SK-N-SH (cell line): ENCODE results near the gene ANLN. TPM values are rescaled to one million over a fixed set of nuclear protein-coding genes. Genes with fewer than 3 reads are reported as not detected.

Experiments used
- CTCF ChIA-PET: fragments of 300-600, 350-600 bp; formaldehyde crosslinking; extraction: SDS; loops from one replicate; lab custom pipeline; 2021; lab: Yijun Ruan, JAX
- POLR2A ChIA-PET: fragments of 350-600 bp; sonication (Branson Sonifier 250); formaldehyde crosslinking; extraction: SDS; loops from one replicate; lab custom pipeline; 2020; ENCODE audit warnings: antibody characterized with exemption, inconsistent platforms; lab: Yijun Ruan, JAX
- DNase-seq: peaks from one replicate; pipeline ENCODE4 v3.0.0; 2012
- H2AFZ ChIP-seq: fragments of 200-600 bp; sonication (generic); 2 replicates; pipeline ENCODE4 v1.8.1; 2016; ENCODE audit warnings: antibody characterized with exemption, mild to moderate bottlenecking, low read depth
- H3F3A ChIP-seq: fragments of 200-600 bp; sonication (generic); replicated peaks from 2 replicates; pipeline ENCODE3; 2016; ENCODE audit warnings: antibody characterized with exemption, mild to moderate bottlenecking; ENCODE audit not compliant: insufficient read depth
- H3K27ac ChIP-seq, 2 experiments: fragments of 200-500 bp in 1 of 2; fragments of 200-600 bp in 1 of 2; sonication (Bioruptor generic) in 1 of 2; sonication (generic), shearing (Covaris generic) in 1 of 2; 2 replicates each; pipeline versions ENCODE4 v1.5.1 to v1.6.1; 2014 to 2016; ENCODE audit warnings: low read depth in 2 of 2, inconsistent platforms in 1 of 2, low read length in 1 of 2, mild to moderate bottlenecking in 1 of 2, mixed read lengths in 1 of 2
- H3K27me3 ChIP-seq: fragments of 200-600 bp; sonication (generic), shearing (Covaris generic); 2 replicates; pipeline ENCODE4 v1.6.1; 2016; ENCODE audit warnings: mixed run types; ENCODE audit not compliant: insufficient read depth
- H3K36me3 ChIP-seq, 2 experiments: fragments of 200-500 bp in 1 of 2; fragments of 200-600 bp in 1 of 2; sonication (Bioruptor generic) in 1 of 2; sonication (generic) in 1 of 2; replicated peaks in 1 of 2; 2 replicates each; pipeline versions ENCODE3 to v1.5.1; 2014 to 2016; ENCODE audit warnings: low read length in 1 of 2, mild to moderate bottlenecking in 1 of 2; ENCODE audit not compliant: insufficient read depth in 2 of 2, control insufficient read depth in 1 of 2
- H3K4me1 ChIP-seq, 2 experiments: fragments of 200-500 bp in 1 of 2; fragments of 200-600 bp in 1 of 2; sonication (Bioruptor generic) in 1 of 2; sonication (generic), shearing (Covaris generic) in 1 of 2; 2 replicates each; pipeline versions ENCODE4 v1.5.1 to v1.6.1; 2014 to 2016; ENCODE audit warnings: low read depth in 1 of 2, low read length in 1 of 2, mixed run types in 1 of 2; ENCODE audit not compliant: insufficient read depth in 2 of 2, control insufficient read depth in 1 of 2
- H3K4me2 ChIP-seq: fragments of 200-600 bp; sonication (generic), shearing (Covaris generic); 2 replicates; pipeline ENCODE4 v1.6.1; 2017; ENCODE audit warnings: mixed run types
- H3K4me3 ChIP-seq, 2 experiments: fragments of 200-500 bp in 1 of 2; fragments of 200-600 bp in 1 of 2; sonication (Bioruptor generic) in 1 of 2; sonication (generic), shearing (Covaris generic) in 1 of 2; 2 replicates each; pipeline versions ENCODE4 v1.5.1 to v1.8.1; 2014 to 2016; ENCODE audit warnings: low read depth in 2 of 2, inconsistent platforms in 1 of 2, low read length in 1 of 2, mild to moderate bottlenecking in 1 of 2, mixed read lengths in 1 of 2, moderate library complexity in 1 of 2
- H3K79me2 ChIP-seq: fragments of 200-600 bp; sonication (generic); 2 replicates; pipeline ENCODE4 v1.8.1; 2017; ENCODE audit warnings: mild to moderate bottlenecking; ENCODE audit not compliant: insufficient read depth
- H3K9ac ChIP-seq: fragments of 200-600 bp; sonication (generic); 2 replicates; pipeline ENCODE4 v1.6.1; 2017; ENCODE audit warnings: mixed run types
- H3K9me2 ChIP-seq: fragments of 200-600 bp; sonication (generic); 2 replicates; pipeline ENCODE4 v1.6.1; 2017; ENCODE audit warnings: mixed run types
- H3K9me3 ChIP-seq: fragments of 200-600 bp; sonication (generic); 2 replicates; pipeline ENCODE4 v1.6.1; 2017; ENCODE audit warnings: mixed run types, mild to moderate bottlenecking, moderate library complexity
- H4K20me1 ChIP-seq: fragments of 200-600 bp; sonication (generic); 2 replicates; pipeline ENCODE4 v1.6.1; 2017; ENCODE audit warnings: mild to moderate bottlenecking, mixed run types; ENCODE audit not compliant: insufficient read depth
- EZH2phosphoT487 ChIP-seq: fragments of 200-600 bp; sonication (generic); IDR thresholded peaks from 2 replicates; pipeline ENCODE4 v1.6.1; 2017; ENCODE audit warnings: low read depth, mixed run types, mild to moderate bottlenecking, antibody characterized with exemption, moderate library complexity, borderline replicate concordance
- MXI1 ChIP-seq: IDR thresholded peaks from 2 replicates; pipeline ENCODE4 v1.6.1; 2012; ENCODE audit warnings: mild to moderate bottlenecking, low read depth, low read length, improper control_type of control experiment
- NFIC ChIP-seq: IDR thresholded peaks from 2 replicates; pipeline ENCODE4 v1.4.0; 2012; ENCODE audit warnings: borderline replicate concordance
- NRF1 ChIP-seq: IDR thresholded peaks from 2 replicates; pipeline ENCODE4 v1.6.1; 2012; ENCODE audit warnings: low read depth, mild to moderate bottlenecking, low read length
- RAD21 ChIP-seq: IDR thresholded peaks from 2 replicates; pipeline ENCODE4 v1.6.1; 2012; ENCODE audit warnings: mild to moderate bottlenecking, low read length
- RCOR1 ChIP-seq: fragments of 150-350 bp; IDR thresholded peaks from 2 replicates; pipeline ENCODE4 v1.6.1; 2017; ENCODE audit warnings: antibody characterized with exemption, low read length
- RFX5 ChIP-seq: IDR thresholded peaks from 2 replicates; pipeline ENCODE4 v1.6.1; 2012; ENCODE audit warnings: mild to moderate bottlenecking, improper control_type of control experiment, low read length
- RXRA ChIP-seq: IDR thresholded peaks from 2 replicates; pipeline ENCODE4 v1.4.0; 2012; ENCODE audit warnings: low read depth, mild to moderate bottlenecking, borderline replicate concordance
- TCF12 ChIP-seq: IDR thresholded peaks from 2 replicates; pipeline ENCODE4 v1.4.0; 2012
- TEAD4 ChIP-seq: IDR thresholded peaks from 2 replicates; pipeline ENCODE4 v1.4.0; 2012; ENCODE audit warnings: mild to moderate bottlenecking, borderline replicate concordance; ENCODE audit not compliant: insufficient read depth
- YY1 ChIP-seq: IDR thresholded peaks from 2 replicates; pipeline ENCODE4 v1.4.0; 2012; ENCODE audit warnings: low read depth, mild to moderate bottlenecking
- WGBS: methylation state at CpG from one replicate; pipeline ENCODE4 v1.1.6; 2017; ENCODE audit warnings: low lambda C conversion rate; 5-methylcytosine and 5-hydroxymethylcytosine counted together
- polyA plus RNA-seq, 3 experiments: library from polyadenylated mRNA; depleted of rRNA; stranded (reverse); fragments of >200 nt; gene quantifications; 2 replicates each; pipeline ENCODE4 v1.2.3, GENCODE V29; 2012
- TF ChIP-seq, protein P1 (sequence below): IDR thresholded peaks from 2 replicates; pipeline ENCODE4 v1.4.0; 2012; ENCODE audit warnings: low read depth, borderline replicate concordance
- TF ChIP-seq, protein P2 (sequence below): IDR thresholded peaks from 2 replicates; pipeline ENCODE4 v1.4.0; 2012; ENCODE audit warnings: low read depth
- TF ChIP-seq, protein P3 (sequence below): IDR thresholded peaks from 2 replicates; pipeline ENCODE4 v1.4.0; 2012; ENCODE audit warnings: low read depth, borderline replicate concordance
- TF ChIP-seq, protein P4 (sequence below): IDR thresholded peaks from 2 replicates; pipeline ENCODE4 v1.6.1; 2012; ENCODE audit warnings: mild to moderate bottlenecking, low read depth, low read length, moderate library complexity
- TF ChIP-seq, protein P5 (sequence below): IDR thresholded peaks from 2 replicates; pipeline ENCODE4; 2012

Gene ANLN
- polyA plus RNA-seq, 1 of the 3 experiments (the other 2 are of a cell fraction): 17.1 TPM

DNA sequence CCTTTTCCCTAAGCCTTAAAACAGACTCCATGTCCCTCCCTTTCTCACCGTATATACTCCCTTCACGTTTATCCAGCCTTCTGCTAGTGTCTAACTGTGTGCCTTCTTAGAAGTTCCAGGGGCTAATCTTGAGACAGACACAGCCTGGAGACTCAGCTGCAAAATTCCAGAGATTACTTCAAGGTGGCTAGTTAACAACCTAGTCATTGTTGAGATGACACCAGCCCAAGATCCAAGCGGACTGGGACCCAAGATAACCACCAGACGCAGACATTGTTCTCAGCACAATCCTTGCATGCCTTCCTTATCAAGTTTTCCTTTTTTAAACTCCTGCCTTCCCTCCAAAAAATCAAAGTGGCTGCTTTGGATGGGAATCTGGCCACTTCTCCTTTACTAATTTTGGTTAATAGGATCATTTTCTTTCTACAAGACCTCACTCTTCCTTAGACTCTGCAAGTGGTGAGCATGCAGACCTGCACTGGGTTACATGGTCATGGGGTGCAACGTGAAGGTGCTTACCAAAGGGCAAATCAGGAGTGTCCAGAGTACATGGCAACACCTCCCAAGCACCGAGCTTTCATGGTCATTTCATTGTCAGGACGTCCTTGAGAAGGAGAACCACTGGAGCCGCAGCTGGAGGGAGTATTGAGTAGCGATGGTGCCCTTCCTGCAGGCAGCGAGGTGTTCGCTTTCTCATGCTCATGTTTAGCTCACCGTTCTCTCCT is 69.7 kb downstream of the ANLN start:
- DNase-seq: no peak
- no peaks in the 10 kb centered on the region for H3K4me1 ChIP-seq
- ChIA-PET POLR2A (no interaction called here), CTCF (interaction anchor here (0.9 to 2.6 kb wide), 6 partner anchors 10 to 742 kb away, joined by 3 to 29 read pairs (median 6); no protein-coding TSS in a partner anchor)
- H4K20me1 ChIP-seq: no peaks in the 10 kb centered on the region
- H3F3A ChIP-seq: peaks cover 22% of the 10 kb centered on the region
- no peak overlapping the region for H3K9ac ChIP-seq
- no peaks in the 10 kb centered on the region for H3K9me3 ChIP-seq
- H3K4me2 ChIP-seq: no peak overlapping the region
- no peaks in the 10 kb centered on the region for H3K79me2 ChIP-seq
- no peaks in the 10 kb centered on the region for H3K9me2 ChIP-seq
- no peak overlapping the region for H2AFZ ChIP-seq
- TF ChIP-seq EZH2phosphoT487: no peak
- TF ChIP-seq, protein P1, sequence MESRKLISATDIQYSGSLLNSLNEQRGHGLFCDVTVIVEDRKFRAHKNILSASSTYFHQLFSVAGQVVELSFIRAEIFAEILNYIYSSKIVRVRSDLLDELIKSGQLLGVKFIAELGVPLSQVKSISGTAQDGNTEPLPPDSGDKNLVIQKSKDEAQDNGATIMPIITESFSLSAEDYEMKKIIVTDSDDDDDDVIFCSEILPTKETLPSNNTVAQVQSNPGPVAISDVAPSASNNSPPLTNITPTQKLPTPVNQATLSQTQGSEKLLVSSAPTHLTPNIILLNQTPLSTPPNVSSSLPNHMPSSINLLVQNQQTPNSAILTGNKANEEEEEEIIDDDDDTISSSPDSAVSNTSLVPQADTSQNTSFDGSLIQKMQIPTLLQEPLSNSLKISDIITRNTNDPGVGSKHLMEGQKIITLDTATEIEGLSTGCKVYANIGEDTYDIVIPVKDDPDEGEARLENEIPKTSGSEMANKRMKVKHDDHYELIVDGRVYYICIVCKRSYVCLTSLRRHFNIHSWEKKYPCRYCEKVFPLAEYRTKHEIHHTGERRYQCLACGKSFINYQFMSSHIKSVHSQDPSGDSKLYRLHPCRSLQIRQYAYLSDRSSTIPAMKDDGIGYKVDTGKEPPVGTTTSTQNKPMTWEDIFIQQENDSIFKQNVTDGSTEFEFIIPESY: no peak
- no peak for TF ChIP-seq MXI1
- TF ChIP-seq TEAD4: no peak
- TF ChIP-seq RCOR1: no peak
- TF ChIP-seq, protein P2, sequence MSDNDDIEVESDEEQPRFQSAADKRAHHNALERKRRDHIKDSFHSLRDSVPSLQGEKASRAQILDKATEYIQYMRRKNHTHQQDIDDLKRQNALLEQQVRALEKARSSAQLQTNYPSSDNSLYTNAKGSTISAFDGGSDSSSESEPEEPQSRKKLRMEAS: no peak
- TF ChIP-seq RXRA: no peak
- no peaks in the 10 kb centered on the region for H3K27me3 ChIP-seq
- H3K36me3 ChIP-seq: peaks cover 0 to 10% of the 10 kb centered on the region in 2 experiments
- H3K27ac ChIP-seq: no peak overlapping the region
- WGBS: 93% methylated on average over 12 of the region's 12 CpGs
- H3K4me3 ChIP-seq: no peak overlapping the region

DNA sequence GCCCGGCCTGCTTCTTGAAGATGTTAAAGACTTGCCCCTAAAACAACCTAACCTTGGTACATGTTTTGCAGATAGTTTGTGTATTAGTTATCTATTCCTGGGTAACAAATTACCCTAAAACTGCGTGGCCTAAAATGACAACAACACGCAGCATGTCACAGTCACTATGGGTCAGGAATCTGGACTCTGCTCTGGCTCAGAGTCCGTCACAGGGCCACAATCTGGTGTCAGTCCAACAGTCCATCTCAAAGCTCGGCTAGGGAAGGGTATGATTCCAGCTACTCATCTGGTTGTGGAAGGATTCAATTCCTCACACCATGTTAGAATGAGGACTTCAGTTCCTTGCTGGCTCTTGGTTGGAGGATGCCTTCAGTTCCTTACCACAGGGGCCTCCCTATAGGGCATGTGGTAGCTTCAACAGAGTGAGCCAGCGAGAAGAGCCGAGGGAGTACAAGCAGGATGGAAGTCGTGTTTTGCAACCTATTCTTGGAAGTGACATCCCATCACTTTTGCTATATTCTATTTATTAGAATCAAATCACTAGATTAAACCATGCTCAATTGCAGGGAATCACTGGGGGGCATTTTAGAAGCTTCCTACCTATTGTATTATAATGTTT is 71.3 kb downstream of the ANLN start:
- H3K9me2 ChIP-seq: no peaks in the 10 kb centered on the region
- H4K20me1 ChIP-seq: no peaks in the 10 kb centered on the region
- no peak for DNase-seq
- H3K36me3 ChIP-seq: peaks cover 0 to 1% of the 10 kb centered on the region in 2 experiments
- no peaks in the 10 kb centered on the region for H3K27me3 ChIP-seq
- H3K9me3 ChIP-seq: no peaks in the 10 kb centered on the region
- CTCF ChIA-PET: interaction anchor here (1.3 to 3.5 kb wide), 6 partner anchors 12 to 740 kb away, joined by 3 to 29 read pairs (median 8); no protein-coding TSS in a partner anchor
- no peaks in the 10 kb centered on the region for H3K79me2 ChIP-seq
- H3K4me1 ChIP-seq: no peaks in the 10 kb centered on the region
- H3K27ac ChIP-seq: no peak overlapping the region
- no peak overlapping the region for H3K9ac ChIP-seq
- WGBS: 82% methylated on average over 7 of the region's 8 CpGs
- POLR2A ChIA-PET: no interaction called here
- H3K4me2 ChIP-seq: no peak overlapping the region
- no peak overlapping the region for H3K4me3 ChIP-seq
- no peak overlapping the region for H2AFZ ChIP-seq
- H3F3A ChIP-seq: peaks cover 17% of the 10 kb centered on the region
- TF ChIP-seq, protein P3, sequence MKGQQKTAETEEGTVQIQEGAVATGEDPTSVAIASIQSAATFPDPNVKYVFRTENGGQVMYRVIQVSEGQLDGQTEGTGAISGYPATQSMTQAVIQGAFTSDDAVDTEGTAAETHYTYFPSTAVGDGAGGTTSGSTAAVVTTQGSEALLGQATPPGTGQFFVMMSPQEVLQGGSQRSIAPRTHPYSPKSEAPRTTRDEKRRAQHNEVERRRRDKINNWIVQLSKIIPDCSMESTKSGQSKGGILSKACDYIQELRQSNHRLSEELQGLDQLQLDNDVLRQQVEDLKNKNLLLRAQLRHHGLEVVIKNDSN: no peak
- no peak for TF ChIP-seq YY1
- no peak for TF ChIP-seq TCF12
- TF ChIP-seq, protein P4, sequence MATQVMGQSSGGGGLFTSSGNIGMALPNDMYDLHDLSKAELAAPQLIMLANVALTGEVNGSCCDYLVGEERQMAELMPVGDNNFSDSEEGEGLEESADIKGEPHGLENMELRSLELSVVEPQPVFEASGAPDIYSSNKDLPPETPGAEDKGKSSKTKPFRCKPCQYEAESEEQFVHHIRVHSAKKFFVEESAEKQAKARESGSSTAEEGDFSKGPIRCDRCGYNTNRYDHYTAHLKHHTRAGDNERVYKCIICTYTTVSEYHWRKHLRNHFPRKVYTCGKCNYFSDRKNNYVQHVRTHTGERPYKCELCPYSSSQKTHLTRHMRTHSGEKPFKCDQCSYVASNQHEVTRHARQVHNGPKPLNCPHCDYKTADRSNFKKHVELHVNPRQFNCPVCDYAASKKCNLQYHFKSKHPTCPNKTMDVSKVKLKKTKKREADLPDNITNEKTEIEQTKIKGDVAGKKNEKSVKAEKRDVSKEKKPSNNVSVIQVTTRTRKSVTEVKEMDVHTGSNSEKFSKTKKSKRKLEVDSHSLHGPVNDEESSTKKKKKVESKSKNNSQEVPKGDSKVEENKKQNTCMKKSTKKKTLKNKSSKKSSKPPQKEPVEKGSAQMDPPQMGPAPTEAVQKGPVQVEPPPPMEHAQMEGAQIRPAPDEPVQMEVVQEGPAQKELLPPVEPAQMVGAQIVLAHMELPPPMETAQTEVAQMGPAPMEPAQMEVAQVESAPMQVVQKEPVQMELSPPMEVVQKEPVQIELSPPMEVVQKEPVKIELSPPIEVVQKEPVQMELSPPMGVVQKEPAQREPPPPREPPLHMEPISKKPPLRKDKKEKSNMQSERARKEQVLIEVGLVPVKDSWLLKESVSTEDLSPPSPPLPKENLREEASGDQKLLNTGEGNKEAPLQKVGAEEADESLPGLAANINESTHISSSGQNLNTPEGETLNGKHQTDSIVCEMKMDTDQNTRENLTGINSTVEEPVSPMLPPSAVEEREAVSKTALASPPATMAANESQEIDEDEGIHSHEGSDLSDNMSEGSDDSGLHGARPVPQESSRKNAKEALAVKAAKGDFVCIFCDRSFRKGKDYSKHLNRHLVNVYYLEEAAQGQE: no peak
- TF ChIP-seq RAD21: no peak
- TF ChIP-seq, protein P2: no peak
- no peak for TF ChIP-seq NFIC
- no peak for TF ChIP-seq NRF1
- TF ChIP-seq MXI1: no peak
- no peak for TF ChIP-seq RFX5
- TF ChIP-seq, protein P5, sequence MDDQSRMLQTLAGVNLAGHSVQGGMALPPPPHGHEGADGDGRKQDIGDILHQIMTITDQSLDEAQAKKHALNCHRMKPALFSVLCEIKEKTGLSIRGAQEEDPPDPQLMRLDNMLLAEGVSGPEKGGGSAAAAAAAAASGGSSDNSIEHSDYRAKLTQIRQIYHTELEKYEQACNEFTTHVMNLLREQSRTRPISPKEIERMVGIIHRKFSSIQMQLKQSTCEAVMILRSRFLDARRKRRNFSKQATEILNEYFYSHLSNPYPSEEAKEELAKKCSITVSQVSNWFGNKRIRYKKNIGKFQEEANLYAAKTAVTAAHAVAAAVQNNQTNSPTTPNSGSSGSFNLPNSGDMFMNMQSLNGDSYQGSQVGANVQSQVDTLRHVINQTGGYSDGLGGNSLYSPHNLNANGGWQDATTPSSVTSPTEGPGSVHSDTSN: no peak
